ENCODE measurements around the gene RPL27A. TPM values are rescaled to one million over a fixed set of nuclear protein-coding genes. Genes with fewer than 3 reads are reported as not detected.

RPL27A gene
- total and polyA plus RNA-seq, 2 of the 8 experiments (the other 6 are each of a cell fraction or from before 2014, with no cell fraction given) = 1,756 to 1,777 TPM

- peaks cover 0 to 5% (median 2%) of the 10 kb centered on the region in 4 experiments; a peak in 1 of 7 replicates for H3K4me1 ChIP-seq (replicated peaks in 1 of 4; ENCODE audit: control insufficient read depth in 3 of 4, insufficient read depth in 4 of 4, low read length in 3 of 4)
- H3K14ac ChIP-seq (ENCODE audit: insufficient read length) = no peak overlapping the region
- no peak overlapping the region for H3K4me2 ChIP-seq (ENCODE audit: insufficient read depth in 1 of 2, low read depth in 2 of 2, low read length in 2 of 2)
- no peak for DNase-seq (ENCODE audit: low read depth in 1 of 2, low spot score in 2 of 2)
- 87% methylated on average over 3 of the region's 3 CpGs; no CpG with 5 or more reads in 1 of the 2 experiments for WGBS, 2 experiments (ENCODE audit: extremely low coverage in 1 of 2, insufficient coverage in 1 of 2, insufficient read length in 1 of 2, insufficient replicate concordance in 2 of 2, low coverage in 1 of 2, low lambda C conversion rate in 2 of 2, missing lambda C conversion rate in 1 of 2)
- ChIA-PET POLR2A (ENCODE audit: partially characterized antibody) (interaction anchor here (1.0 kb wide), 1 partner anchor 79 kb away, joined by 3 read pairs; no protein-coding TSS in a partner anchor), CTCF (ENCODE audit: partially characterized antibody) (interaction anchor here (0.6 to 3.0 kb wide), 9 partner anchors 9 to 137 kb away, joined by 3 to 12 read pairs (median 3); no protein-coding TSS in a partner anchor)
- H4K5ac ChIP-seq (ENCODE audit: insufficient read length, low read depth, low read length) = no peak overlapping the region
- H3K79me2 ChIP-seq (ENCODE audit: control insufficient read depth in 1 of 2, insufficient read depth in 2 of 2, low read length in 2 of 2) = no peaks in the 10 kb centered on the region
- H2BK15ac ChIP-seq (ENCODE audit: low read length) = no peak overlapping the region
- H2AFZ ChIP-seq (ENCODE audit: low read length) = no peak overlapping the region
- no peak for FAIRE-seq
- H3K56ac ChIP-seq (replicated peaks; ENCODE audit: insufficient read length, low read depth, low read length) = no peak overlapping the region
- peak overlapping the region; percentile 20; the same call in 1 of the 2 replicates for H2BK12ac ChIP-seq (ENCODE audit: low read depth, low read length)
- no peak overlapping the region for H2BK5ac ChIP-seq (ENCODE audit: low read depth, low read length)
- no peak overlapping the region for H2BK120ac ChIP-seq (replicated peaks; ENCODE audit: low read depth, low read length)
- H2BK20ac ChIP-seq (ENCODE audit: low read length) = no peak overlapping the region
- H3K18ac ChIP-seq (ENCODE audit: extremely low read depth, low read length) = no peak overlapping the region
- H4K8ac ChIP-seq (ENCODE audit: extremely low read depth, insufficient read depth, low read length) = no peak overlapping the region
- H3K9ac ChIP-seq (replicated peaks in 1 of 4; ENCODE audit: extremely low read depth in 1 of 4, low read depth in 3 of 4, low read length in 3 of 4) = no peak overlapping the region
- no peak overlapping the region for H3K27ac ChIP-seq (ENCODE audit: low read depth, low read length)
- H3K9me3 ChIP-seq (ENCODE audit: insufficient read depth in 2 of 2, low read depth in 1 of 2, low read length in 1 of 2) = no peaks in the 10 kb centered on the region
- no peak overlapping the region for H3K23ac ChIP-seq (ENCODE audit: insufficient read length)
- H3K36me3 ChIP-seq (ENCODE audit: control insufficient read depth in 2 of 4, insufficient read depth in 4 of 4, low read length in 3 of 4) = no peaks in the 10 kb centered on the region
- H3K4me3 ChIP-seq (ENCODE audit: extremely low read depth in 1 of 4, insufficient read depth in 2 of 4, low read depth in 3 of 4, low read length in 4 of 4) = no peak overlapping the region
- H3K79me1 ChIP-seq (ENCODE audit: low read depth, low read length) = no peaks in the 10 kb centered on the region; the same call in 1 of the 2 replicates
- H2AK5ac ChIP-seq (ENCODE audit: low read depth, low read length) = no peak overlapping the region
- no peak overlapping the region for H3K4ac ChIP-seq (replicated peaks; ENCODE audit: insufficient read length, low read depth, low read length)
- no peaks in the 10 kb centered on the region for H3K23me2 ChIP-seq (ENCODE audit: low read depth, low read length)
- H3K27me3 ChIP-seq (replicated peaks in 1 of 4; ENCODE audit: control insufficient read depth in 3 of 4, extremely low read depth in 1 of 4, insufficient read depth in 3 of 4, low read length in 3 of 4) = no peaks in the 10 kb centered on the region
- no peak overlapping the region for H4K91ac ChIP-seq (replicated peaks; ENCODE audit: insufficient read length, low read length)
- no peaks in the 10 kb centered on the region for H4K20me1 ChIP-seq (replicated peaks in 1 of 2; ENCODE audit: control insufficient read depth in 1 of 2, insufficient read depth in 2 of 2, low read length in 2 of 2)
- TF ChIP-seq RXRA (IDR thresholded peaks at IDR 0.05; ENCODE audit: insufficient read depth, low read depth, low read length) (no peak), KDM5A (IDR thresholded peaks at IDR 0.05; ENCODE audit: low read length) (no peak), KDM4A (IDR thresholded peaks at IDR 0.05; ENCODE audit: low read depth, low read length, severe bottlenecking) (no peak), TBP (IDR thresholded peaks at IDR 0.05; ENCODE audit: low read depth, low read length) (no peak), SRF (IDR thresholded peaks at IDR 0.05; ENCODE audit: low read depth, low read length) (no peak), ASH2L (IDR thresholded peaks at IDR 0.05; ENCODE audit: low read length) (no peak)
Measured at GRCh38 chr11:8731647-8732323, 49.2 kb downstream of the RPL27A start.

Data from H1 (cell line).